NT2/D1 (cell line): ENCODE results near the gene HMGCLL1.

Source experiments
- DNase-seq: peaks from one replicate; pipeline ENCODE4 v3.0.0-alpha.2; 2011; ENCODE audit warnings: low read depth, low spot score
- H3K27me3 ChIP-seq: 2 replicates; pipeline ENCODE4 v1.6.0; 2011; ENCODE audit warnings: mild to moderate bottlenecking; ENCODE audit not compliant: insufficient read length, insufficient read depth
- H3K36me3 ChIP-seq: 2 replicates; pipeline ENCODE4 v1.6.1; 2011; ENCODE audit warnings: mild to moderate bottlenecking, low read length, mixed read lengths; ENCODE audit not compliant: insufficient read depth, insufficient read length
- H3K4me1 ChIP-seq: 2 replicates; pipeline ENCODE4 v1.5.1; 2011; ENCODE audit not compliant: insufficient read depth, insufficient read length
- H3K4me3 ChIP-seq: 2 replicates; pipeline ENCODE4 v1.5.1; 2011; ENCODE audit warnings: low read depth; ENCODE audit not compliant: insufficient read length
- H3K9ac ChIP-seq: 2 replicates; pipeline ENCODE4 v1.6.0; 2011; ENCODE audit warnings: low read depth; ENCODE audit not compliant: insufficient read length
- H3K9me3 ChIP-seq: 2 replicates; pipeline ENCODE4 v1.5.1; 2011; ENCODE audit warnings: mild to moderate bottlenecking, low read length; ENCODE audit not compliant: insufficient read depth
- SUZ12 ChIP-seq: IDR thresholded peaks from 2 replicates; pipeline ENCODE4 v1.6.1; 2011; ENCODE audit not compliant: insufficient read length, insufficient read depth; ENCODE audit errors: extremely low read depth
- YY1 ChIP-seq: IDR thresholded peaks from 2 replicates; pipeline ENCODE4 v1.6.1; 2011; ENCODE audit not compliant: insufficient read length, insufficient read depth
- ZNF274 ChIP-seq: IDR thresholded peaks from 2 replicates; pipeline ENCODE4 v1.6.1; 2011; ENCODE audit warnings: mild to moderate bottlenecking, low read depth, low read length

HMGCLL1 gene

DNA sequence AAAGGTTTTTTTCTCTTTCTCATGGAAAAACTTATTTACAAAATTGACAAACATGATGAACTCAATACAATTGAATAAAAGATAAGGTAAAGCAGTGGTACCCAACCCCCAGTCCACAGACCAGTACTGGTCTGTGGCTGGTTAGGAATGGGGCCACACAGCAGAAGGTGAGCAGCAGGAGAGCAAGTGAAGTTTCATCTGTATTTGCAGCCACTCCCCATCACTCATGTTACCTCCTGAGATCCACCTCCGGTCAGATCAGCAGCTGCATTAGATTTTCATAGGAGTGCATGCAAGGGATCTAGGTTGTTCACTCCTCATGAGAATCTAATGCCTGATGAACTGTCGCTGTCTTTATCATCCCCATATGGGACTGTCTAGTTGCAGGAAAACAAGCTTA lies 47.5 kb downstream of the HMGCLL1 start:
- Histone ChIP-seq H3K9ac (no peak overlapping the region), H3K4me3 (no peak overlapping the region), H3K4me1 (no peaks in the 10 kb centered on the region), H3K9me3 (no peaks in the 10 kb centered on the region), H3K36me3 (no peaks in the 10 kb centered on the region), H3K27me3 (no peaks in the 10 kb centered on the region)
- no peak for TF ChIP-seq YY1
- no peak for TF ChIP-seq ZNF274
- no peak for TF ChIP-seq SUZ12
- DNase-seq: no peak

GRCh38 chr6:55530931-55531330 lies 48.1 kb downstream of the HMGCLL1 start:
- no peak overlapping the region for H3K9ac ChIP-seq
- no peak overlapping the region for H3K4me3 ChIP-seq
- H3K27me3 ChIP-seq: no peaks in the 10 kb centered on the region
- DNase-seq: no peak
- TF ChIP-seq YY1 (no peak), SUZ12 (no peak), ZNF274 (no peak)
- no peaks in the 10 kb centered on the region for H3K9me3 ChIP-seq
- H3K36me3 ChIP-seq: no peaks in the 10 kb centered on the region
- no peaks in the 10 kb centered on the region for H3K4me1 ChIP-seq

DNA sequence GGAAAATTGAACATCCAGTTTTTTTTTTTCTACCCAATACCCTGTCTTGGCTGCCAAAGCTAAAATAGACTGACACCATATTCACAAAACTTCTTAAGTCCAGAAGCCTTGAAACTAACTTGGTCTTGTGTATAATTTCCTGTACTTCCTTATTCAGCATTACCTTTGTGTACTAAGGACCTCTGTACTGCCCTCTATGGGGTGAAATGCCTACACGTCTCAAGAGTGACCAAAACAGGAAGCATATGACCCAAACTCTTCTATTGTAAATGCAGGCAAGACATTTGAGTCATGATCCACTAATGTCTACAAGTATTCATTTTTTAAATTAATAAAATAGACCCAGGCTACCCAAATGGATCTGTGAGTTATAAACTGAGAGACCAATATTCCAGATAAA lies 50.4 kb downstream of the HMGCLL1 start:
- H3K4me3 ChIP-seq: no peak overlapping the region
- no peak for TF ChIP-seq SUZ12
- TF ChIP-seq ZNF274: no peak
- no peak for TF ChIP-seq YY1
- no peaks in the 10 kb centered on the region for H3K27me3 ChIP-seq
- no peaks in the 10 kb centered on the region for H3K36me3 ChIP-seq
- H3K9me3 ChIP-seq: no peaks in the 10 kb centered on the region
- peak; percentile 9 for DNase-seq
- no peaks in the 10 kb centered on the region for H3K4me1 ChIP-seq
- H3K9ac ChIP-seq: no peak overlapping the region

- no peak overlapping the region for H3K4me3 ChIP-seq
- TF ChIP-seq YY1: no peak
- TF ChIP-seq SUZ12: no peak
- no peak for TF ChIP-seq ZNF274
- no peaks in the 10 kb centered on the region for H3K27me3 ChIP-seq
- no peaks in the 10 kb centered on the region for H3K4me1 ChIP-seq
- H3K36me3 ChIP-seq: no peaks in the 10 kb centered on the region
- DNase-seq: no peak
- H3K9ac ChIP-seq: no peak overlapping the region
- no peaks in the 10 kb centered on the region for H3K9me3 ChIP-seq
These were observed 54.6 kb downstream of the HMGCLL1 start for GRCh38 chr6:55524441-55524840.

GRCh38 chr6:55518529-55519060 lies 60.4 kb downstream of the HMGCLL1 start:
- Histone ChIP-seq H3K27me3 (no peaks in the 10 kb centered on the region), H3K4me1 (no peaks in the 10 kb centered on the region), H3K4me3 (no peak overlapping the region), H3K9me3 (no peaks in the 10 kb centered on the region), H3K9ac (no peak overlapping the region), H3K36me3 (no peaks in the 10 kb centered on the region)
- TF ChIP-seq SUZ12: no peak
- no peak for DNase-seq

DNA sequence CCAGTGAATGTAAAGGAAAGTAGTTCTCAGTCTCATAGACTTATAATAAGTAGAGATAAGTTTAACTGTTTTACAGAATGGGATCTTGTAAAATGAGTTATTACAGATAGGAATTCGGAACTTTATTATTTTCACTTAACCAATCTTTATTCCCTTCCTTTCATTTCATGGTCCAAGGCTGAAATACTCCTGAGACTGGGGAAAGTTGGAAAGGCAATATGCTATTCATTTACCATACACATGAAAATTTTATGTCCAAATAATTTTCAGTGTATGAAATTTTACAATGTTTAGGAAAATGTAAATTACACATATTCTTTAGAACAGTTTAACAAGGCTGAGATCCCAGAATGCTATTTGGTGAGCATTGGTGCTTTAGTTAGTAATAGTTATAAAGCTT lies 62.3 kb downstream of the HMGCLL1 start:
- no peak overlapping the region for H3K9ac ChIP-seq
- TF ChIP-seq YY1 (no peak), SUZ12 (no peak), ZNF274 (no peak)
- no peaks in the 10 kb centered on the region for H3K9me3 ChIP-seq
- H3K36me3 ChIP-seq: no peaks in the 10 kb centered on the region
- H3K4me1 ChIP-seq: no peaks in the 10 kb centered on the region
- H3K4me3 ChIP-seq: no peak overlapping the region
- no peaks in the 10 kb centered on the region for H3K27me3 ChIP-seq
- no peak for DNase-seq

- H3K9me3 ChIP-seq: no peaks in the 10 kb centered on the region
- H3K4me3 ChIP-seq: no peak overlapping the region
- H3K9ac ChIP-seq: no peak overlapping the region
- H3K27me3 ChIP-seq: no peaks in the 10 kb centered on the region
- H3K4me1 ChIP-seq: no peaks in the 10 kb centered on the region
- no peaks in the 10 kb centered on the region for H3K36me3 ChIP-seq
- no peak for DNase-seq
- TF ChIP-seq ZNF274: no peak
- no peak for TF ChIP-seq YY1
- no peak for TF ChIP-seq SUZ12
These were observed 66.1 kb downstream of the HMGCLL1 start for GRCh38 chr6:55512904-55513303.
